Measurements from ENCODE around the gene IRAK2.

DNA sequence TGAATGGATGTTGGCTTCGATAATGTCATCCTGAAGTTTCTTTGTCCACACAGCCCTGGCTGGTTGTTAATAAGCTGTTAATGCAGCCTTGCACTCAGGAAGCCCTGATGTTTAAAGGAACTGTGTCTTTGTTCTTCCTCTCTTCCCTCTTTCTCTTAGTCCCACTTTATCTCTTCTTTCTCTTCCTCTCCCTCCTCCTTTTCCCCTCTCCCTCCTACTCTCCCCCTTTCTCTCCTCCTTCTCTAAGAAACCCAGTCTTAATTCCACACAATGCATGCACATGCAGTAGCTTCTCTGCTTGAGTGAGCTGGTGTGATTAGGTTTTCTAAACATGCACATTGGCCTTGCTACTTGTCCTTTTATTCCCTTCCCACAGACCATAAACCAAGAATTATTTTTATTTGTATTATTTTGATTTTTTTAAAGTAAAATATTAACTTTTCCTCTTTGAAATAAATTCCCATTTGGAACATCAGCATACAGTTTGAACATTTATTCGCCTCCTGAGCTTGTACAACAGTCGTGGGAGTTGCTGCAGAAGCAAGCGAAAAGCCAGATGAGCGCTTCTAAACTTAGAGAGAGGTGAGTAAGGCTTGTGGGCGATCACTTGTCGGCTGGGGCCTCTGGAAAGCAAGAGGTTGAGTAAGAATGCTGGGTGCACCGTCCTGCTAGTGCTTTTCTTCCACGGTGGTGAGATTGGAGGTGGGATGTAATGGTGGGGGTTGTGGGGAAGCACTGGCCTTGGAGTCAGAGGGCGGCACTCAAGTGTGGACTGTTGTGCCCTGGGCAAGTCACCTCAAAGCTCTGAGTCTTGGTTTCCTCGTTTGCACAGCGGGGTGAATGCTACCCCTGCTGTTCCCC, 120.8 kb downstream of the IRAK2 start:
- no peak for TF ChIP-seq POLR2A (IDR thresholded peaks at IDR 0.05)
- TF ChIP-seq, protein P1, sequence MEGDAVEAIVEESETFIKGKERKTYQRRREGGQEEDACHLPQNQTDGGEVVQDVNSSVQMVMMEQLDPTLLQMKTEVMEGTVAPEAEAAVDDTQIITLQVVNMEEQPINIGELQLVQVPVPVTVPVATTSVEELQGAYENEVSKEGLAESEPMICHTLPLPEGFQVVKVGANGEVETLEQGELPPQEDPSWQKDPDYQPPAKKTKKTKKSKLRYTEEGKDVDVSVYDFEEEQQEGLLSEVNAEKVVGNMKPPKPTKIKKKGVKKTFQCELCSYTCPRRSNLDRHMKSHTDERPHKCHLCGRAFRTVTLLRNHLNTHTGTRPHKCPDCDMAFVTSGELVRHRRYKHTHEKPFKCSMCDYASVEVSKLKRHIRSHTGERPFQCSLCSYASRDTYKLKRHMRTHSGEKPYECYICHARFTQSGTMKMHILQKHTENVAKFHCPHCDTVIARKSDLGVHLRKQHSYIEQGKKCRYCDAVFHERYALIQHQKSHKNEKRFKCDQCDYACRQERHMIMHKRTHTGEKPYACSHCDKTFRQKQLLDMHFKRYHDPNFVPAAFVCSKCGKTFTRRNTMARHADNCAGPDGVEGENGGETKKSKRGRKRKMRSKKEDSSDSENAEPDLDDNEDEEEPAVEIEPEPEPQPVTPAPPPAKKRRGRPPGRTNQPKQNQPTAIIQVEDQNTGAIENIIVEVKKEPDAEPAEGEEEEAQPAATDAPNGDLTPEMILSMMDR (IDR thresholded peaks at IDR 0.05): no peak
- TF ChIP-seq POLR2AphosphoS5 (IDR thresholded peaks at IDR 0.05; ENCODE audit: insufficient read depth in 1 of 2, low read depth in 1 of 2): no peak
